HG03039 (cell line): Measurements from ENCODE around the gene KCTD2.
A peak's percentile ranks its signal among the peaks of the same experiment; 100 is the strongest.

Experiments used
- ATAC-seq: cut with Tn5 transposase; IDR thresholded peaks from one replicate; pipeline ENCODE4 v1.9.1; 2021; ENCODE audit warnings: mild to moderate bottlenecking, moderate library complexity; ENCODE audit not compliant: unreplicated experiment

KCTD2 gene

DNA sequence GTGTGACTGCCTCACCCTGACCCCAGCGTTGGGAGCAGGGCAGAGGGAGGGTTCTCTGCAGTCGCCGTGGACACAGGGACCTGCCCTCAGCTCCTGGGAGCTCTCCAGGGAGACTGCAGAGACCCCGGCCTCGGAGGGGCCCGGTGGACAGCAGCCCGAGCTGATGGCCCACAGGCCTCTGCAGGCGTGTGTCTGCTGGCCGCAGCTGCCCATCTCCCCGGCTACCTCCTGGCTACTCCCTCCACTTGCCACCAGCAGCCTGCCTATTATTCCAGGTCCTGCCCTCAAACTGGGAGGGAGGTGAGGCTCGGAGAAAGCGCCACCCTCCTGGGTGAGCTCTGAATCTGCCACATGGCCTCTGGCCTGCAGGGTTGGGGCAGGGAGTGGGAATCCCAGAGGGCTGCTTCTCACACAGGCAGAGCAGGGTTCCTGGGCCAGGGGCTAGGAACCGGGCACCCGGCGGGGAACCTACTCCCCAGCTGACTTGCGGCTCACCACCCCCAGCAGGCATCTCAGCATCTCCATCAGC, 47.9 kb downstream of the KCTD2 start:
- no peak for ATAC-seq

- no peak for ATAC-seq
Observed at GRCh38 chr17:75096082-75096625, 49.1 kb downstream of the KCTD2 start.

GRCh38 chr17:75097865-75098264, 50.8 kb downstream of the KCTD2 start:
- ATAC-seq = no peak

DNA sequence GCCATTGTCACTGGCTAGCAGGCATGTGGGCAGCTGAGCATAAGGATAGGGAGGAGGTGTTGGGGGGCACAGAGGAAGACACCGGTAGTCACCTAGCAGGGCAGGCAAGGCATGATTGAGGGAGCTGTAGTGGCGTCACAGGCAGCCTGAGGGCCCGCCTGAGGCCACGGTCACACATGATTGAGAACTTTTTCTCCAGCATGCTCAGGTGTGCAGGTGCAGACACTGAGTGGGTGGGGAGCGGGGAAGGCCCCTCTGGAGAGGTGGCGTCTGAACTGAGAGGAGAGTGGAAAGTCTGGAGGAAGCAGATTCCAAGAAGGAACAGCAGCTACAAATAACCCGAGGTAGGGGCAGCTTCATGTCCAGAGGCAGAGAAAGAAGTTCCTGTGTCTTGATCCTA, 51.8 kb downstream of the KCTD2 start:
- no peak for ATAC-seq

- no peak for ATAC-seq
Observed at GRCh38 chr17:75099881-75100595, 53.0 kb downstream of the KCTD2 start.

- ATAC-seq = no peak
Observed at GRCh38 chr17:75102385-75102821, 55.4 kb downstream of the KCTD2 start.

DNA sequence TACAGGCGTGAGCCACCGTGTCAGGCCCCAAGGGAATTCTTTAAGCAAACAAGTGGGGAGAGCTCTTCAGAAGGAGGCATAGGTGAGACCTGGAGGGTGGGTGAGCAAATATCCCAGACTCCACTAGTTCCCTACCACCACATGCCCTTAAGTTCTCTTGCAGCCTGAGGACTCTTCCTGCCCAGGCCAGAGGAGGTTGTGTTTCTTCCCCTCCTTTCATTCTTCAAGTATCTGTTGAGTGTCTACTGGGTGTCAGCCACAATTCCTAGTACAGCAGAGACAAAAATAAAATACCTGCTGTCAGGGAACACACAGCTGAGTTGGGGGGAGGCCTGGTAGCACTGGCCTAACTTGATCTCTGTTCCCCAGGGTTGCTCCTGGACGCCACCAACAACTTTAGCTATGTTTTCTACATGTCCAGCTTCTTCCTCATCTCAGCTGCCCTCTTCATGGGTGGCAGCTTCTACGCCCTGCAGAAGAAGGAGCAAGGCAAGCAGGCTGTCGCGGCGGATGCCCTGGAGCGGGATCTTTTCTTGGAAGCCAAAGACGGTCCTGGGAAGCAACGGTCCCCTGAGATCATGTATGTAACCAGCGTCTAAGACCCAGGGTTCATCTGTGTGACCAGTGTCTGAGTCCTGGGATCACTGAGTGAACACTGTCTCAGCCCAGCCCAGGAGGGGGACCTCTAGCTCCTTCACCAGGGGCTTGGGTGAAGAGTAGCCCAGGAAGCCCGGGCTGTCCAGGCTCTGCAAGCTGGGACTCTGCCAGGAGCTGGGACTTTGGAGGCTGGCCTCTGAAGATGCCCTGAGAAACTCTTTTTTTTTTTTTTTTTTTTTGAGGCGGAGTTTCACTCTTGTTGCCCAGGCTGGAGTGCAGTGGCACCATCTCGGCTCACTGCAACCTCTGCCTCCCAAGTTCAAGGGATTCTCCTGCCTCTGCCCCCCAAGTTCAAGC, 56.9 kb downstream of the KCTD2 start:
- no peak for ATAC-seq

DNA sequence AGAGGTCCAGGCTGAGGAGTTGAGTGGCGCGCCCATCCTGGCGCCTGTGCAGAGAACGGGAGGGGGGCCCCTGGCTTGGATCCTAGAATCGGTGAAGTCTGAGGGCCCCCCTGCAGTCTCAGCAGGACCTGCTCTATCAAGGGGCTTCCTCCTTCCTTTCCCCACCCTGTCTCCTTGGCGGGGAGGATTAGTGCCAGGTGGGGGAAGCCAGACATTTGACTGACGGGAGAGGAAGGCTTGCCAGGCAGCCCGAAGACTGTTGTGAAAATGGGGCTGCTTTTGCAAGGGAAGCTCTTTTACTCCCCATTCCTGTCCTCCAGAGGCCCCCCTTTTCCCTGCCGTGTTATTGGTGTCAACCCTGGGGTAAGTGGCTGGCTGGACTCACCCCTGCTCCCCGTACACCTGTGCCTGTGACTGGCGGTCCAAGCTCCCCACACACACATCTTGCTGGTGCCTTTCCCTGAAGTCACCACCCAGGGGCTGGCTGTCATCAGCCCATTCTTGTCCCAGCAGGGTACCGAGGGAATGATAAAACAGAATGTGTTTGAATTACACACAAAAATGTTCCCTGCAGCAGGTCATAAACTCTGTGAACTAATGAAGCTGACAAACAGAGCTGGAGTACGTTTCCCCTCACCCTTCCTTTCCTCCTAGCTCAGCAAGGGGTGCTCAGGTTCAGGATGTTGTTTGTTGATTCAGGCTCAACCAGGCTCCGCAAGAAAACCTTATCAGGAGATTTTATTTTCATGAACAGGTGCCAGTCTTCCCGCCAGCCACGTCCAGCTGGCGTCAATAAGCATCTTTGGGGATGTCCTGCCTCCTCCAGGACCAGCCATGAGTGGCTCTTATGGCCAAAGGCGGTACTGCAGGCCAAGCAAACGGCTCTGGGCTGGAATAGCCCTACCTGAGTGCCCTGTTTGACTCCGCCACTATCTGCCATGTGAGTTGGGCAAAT, 58.4 kb downstream of the KCTD2 start:
- ATAC-seq = no peak

DNA sequence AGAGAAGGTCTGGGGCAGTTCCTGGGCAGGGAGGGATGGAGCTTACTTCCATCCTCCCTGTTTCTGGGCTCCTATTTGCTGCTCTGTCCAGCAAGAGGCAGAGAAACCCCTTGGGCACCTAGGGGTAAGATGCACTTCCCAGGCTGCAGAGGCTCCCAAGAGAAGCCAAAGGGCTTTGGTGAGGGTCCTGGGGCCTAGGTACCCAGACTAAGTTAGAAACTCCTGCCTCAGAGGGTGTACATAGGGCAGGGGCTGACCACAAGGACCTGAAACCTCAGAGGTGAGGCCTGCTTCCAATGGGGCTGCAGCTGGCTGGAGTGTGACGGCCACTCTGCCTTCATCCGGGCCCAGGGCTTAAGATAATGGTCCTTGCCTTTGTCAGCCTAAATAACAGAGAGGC, 61.2 kb downstream of the KCTD2 start:
- ATAC-seq = no peak

GRCh38 chr17:75109046-75109406, 62.0 kb downstream of the KCTD2 start:
- no peak for ATAC-seq

GRCh38 chr17:75109407-75110233, 62.6 kb downstream of the KCTD2 start, which contains the start of gene ARMC7:
Gene ARMC7, plus strand, starts transcription at chr17:75109969. Its CDS starts 320 bp downstream, at chr17:75110289.
- ATAC-seq = peak; percentile 58

GRCh38 chr17:75110234-75110937, 63.4 kb downstream of the KCTD2 start:
- peak; percentile 5 for ATAC-seq

GRCh38 chr17:75111777-75112335, 64.8 kb downstream of the KCTD2 start:
- ATAC-seq = no peak

DNA sequence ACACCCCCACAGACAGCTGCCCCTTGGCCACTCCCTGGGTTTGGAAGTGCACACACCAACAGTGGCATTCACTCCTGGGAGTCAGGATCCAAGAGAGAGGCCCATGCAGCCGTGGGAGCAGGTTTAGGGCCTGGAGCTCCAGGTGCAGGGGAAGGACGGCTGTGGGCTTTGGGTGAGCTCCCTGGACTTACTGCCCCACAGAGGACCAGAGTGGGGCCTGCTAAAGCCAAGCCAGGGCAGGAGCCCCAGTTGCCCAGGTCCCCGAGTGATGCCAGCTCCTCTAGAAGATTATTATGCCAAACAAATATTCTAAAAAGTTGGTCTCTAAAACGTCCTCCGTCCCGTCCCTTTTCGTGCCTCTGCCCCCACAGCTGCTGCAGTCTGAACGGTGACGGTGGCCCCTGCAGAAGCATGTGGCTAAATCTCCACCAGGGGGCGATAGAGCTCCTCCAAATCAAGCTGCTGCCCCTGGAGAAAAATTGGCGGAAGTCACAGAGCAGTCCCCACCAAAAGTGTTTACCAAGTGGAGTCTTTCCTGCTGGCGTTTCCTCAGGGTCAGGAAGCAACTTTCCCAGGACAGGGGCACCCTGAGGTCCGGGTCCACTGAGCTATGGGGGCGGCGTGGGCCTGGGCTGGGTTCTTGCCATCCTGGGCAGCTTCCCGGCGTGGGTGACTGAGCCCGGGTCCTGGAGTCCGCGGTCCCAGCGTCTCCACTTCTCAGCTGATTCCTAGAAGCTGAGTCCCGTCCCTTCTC, 67.0 kb downstream of the KCTD2 start:
- ATAC-seq = no peak

GRCh38 chr17:75114552-75115314, 67.7 kb downstream of the KCTD2 start:
- ATAC-seq = no peak
